ENCODE measurements around the gene FUT8.

The FUT8 gene

DNA sequence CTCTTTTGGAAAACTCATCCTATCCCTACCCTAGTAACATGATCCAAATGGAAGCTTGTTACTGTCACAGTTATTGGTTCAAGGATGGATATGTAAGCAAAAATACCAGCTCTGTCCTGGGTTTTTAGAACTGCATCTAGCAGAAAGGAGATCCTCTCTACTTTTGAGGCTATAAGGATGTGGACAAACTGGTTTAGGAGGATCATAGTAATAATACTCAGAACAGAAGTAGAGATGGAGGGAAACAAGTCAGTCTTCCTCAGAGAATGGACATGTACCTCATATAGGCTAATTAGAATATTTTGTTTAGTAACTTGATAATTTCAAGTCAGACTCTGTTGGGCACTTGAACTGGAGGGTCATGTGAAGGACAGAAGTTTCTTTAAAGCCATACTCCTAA, 26.6 kb downstream of the FUT8 start:
- DNase-seq, result no peak
- no peaks in the 10 kb centered on the region for H3K36me3 ChIP-seq
- TF ChIP-seq, protein P1, sequence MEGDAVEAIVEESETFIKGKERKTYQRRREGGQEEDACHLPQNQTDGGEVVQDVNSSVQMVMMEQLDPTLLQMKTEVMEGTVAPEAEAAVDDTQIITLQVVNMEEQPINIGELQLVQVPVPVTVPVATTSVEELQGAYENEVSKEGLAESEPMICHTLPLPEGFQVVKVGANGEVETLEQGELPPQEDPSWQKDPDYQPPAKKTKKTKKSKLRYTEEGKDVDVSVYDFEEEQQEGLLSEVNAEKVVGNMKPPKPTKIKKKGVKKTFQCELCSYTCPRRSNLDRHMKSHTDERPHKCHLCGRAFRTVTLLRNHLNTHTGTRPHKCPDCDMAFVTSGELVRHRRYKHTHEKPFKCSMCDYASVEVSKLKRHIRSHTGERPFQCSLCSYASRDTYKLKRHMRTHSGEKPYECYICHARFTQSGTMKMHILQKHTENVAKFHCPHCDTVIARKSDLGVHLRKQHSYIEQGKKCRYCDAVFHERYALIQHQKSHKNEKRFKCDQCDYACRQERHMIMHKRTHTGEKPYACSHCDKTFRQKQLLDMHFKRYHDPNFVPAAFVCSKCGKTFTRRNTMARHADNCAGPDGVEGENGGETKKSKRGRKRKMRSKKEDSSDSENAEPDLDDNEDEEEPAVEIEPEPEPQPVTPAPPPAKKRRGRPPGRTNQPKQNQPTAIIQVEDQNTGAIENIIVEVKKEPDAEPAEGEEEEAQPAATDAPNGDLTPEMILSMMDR (IDR thresholded peaks at IDR 0.05), result no peak
- no peaks in the 10 kb centered on the region for H3K27me3 ChIP-seq
- H3K4me3 ChIP-seq, result no peak overlapping the region
- H3K9me3 ChIP-seq, result no peaks in the 10 kb centered on the region
- intact Hi-C loops (cut with DNase I; ENCODE audit: low total_unique reads), result no loop called here
- H3K4me1 ChIP-seq, result peaks cover 0 to 4% (median 1%) of the 10 kb centered on the region in 4 donors
- H3K27ac ChIP-seq, result no peak overlapping the region

DNA sequence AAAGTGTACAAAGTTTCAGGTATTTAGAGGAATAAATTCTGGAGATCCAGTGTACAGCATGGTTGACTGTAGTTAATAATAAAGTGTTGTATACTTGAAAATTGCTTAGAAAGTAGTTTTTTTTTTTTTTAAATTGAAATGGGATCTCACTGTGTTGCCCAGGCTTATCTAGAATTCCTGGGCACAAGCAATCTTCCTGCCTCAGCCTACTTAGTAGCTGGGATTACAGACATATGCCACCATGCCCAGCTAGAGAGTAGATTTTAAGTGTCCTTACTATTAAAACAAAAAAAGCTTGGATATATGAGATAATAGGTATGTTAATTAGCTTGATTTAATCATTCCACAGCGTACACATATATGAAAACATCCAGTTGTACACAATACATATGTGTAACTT, 27.7 kb downstream of the FUT8 start:
- DNase-seq, result no peak
- no peak overlapping the region for H3K4me3 ChIP-seq
- no peaks in the 10 kb centered on the region for H3K4me1 ChIP-seq
- no peaks in the 10 kb centered on the region for H3K9me3 ChIP-seq
- intact Hi-C loops (cut with DNase I; ENCODE audit: low total_unique reads), result no loop called here
- no peaks in the 10 kb centered on the region for H3K36me3 ChIP-seq
- no peak overlapping the region for H3K27ac ChIP-seq
- no peaks in the 10 kb centered on the region for H3K27me3 ChIP-seq
- TF ChIP-seq, protein P1 (IDR thresholded peaks at IDR 0.05), result no peak

DNA sequence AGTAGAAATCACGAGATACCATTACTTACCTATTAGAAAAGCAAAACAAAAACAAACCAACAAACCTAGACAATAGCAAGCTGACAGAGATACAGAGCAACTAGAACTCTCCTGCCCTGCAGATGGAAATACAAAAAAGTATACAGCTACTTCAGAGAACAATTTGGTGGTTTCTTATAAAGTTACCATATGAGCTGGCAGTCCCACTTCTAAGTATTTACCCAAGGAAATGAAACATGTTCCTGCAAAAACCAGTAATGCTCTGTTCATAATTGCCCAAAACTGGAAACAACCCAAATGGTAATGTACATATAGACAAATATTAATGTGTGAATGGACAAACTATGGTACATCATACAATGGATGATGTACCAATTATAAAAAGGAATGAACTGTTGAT, 31.7 kb downstream of the FUT8 start:
- intact Hi-C loops (cut with DNase I; ENCODE audit: low total_unique reads), result no loop called here
- TF ChIP-seq, protein P1 (IDR thresholded peaks at IDR 0.05), result no peak
- Histone ChIP-seq H3K4me1 (no peaks in the 10 kb centered on the region), H3K36me3 (no peaks in the 10 kb centered on the region), H3K27ac (no peak overlapping the region), H3K4me3 (no peak overlapping the region), H3K27me3 (no peaks in the 10 kb centered on the region), H3K9me3 (no peaks in the 10 kb centered on the region)
- DNase-seq, result no peak

DNA sequence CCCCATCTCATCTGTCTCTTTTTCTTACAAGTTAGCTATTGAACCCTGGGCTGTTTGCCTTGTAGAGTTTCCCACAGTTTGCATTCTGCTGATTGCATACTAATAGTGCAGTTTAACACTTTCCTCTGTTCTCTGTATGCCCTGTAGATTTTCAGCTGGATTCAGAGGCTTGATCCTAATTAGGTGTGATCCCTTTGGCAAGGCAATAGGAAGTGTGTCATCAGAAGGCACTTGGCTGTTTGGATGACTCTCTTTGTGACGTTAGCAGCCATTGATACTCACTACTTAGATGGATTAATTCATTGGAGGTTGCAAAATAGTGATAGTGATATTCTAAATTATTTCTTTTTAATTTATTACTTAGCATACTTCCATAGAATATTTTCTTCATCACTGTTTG, 33.6 kb downstream of the FUT8 start:
- Histone ChIP-seq H3K4me1 (no peaks in the 10 kb centered on the region), H3K27ac (no peak overlapping the region), H3K27me3 (no peaks in the 10 kb centered on the region), H3K4me3 (no peak overlapping the region), H3K9me3 (no peaks in the 10 kb centered on the region), H3K36me3 (peaks cover 0 to 3% (median 0%) of the 10 kb centered on the region in 3 donors)
- intact Hi-C loops (cut with DNase I; ENCODE audit: low total_unique reads), result no loop called here
- no peak for DNase-seq
- TF ChIP-seq, protein P1 (IDR thresholded peaks at IDR 0.05), result no peak

DNA sequence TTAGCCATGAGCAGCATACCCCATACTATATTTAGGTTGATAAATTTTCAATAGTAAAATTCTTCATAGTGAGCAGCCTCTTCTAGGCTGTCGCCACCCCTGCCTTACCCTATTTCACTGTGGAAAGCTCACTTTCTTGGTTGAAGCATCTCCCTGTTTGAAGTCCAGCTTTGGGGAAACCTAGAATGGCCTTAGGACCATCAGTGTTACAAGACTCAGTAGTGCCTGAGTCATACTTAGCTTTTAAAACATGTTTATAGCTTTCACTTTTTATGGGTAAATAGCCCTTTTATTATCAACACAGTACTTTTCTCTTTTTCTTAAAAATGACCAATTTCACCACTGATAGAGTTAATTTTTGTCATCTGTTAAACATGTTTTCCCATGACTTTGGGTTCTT, 37.1 kb downstream of the FUT8 start:
- Histone ChIP-seq H3K36me3 (peaks cover 0 to 5% (median 0%) of the 10 kb centered on the region in 3 donors), H3K9me3 (no peaks in the 10 kb centered on the region), H3K27me3 (no peaks in the 10 kb centered on the region), H3K27ac (no peak overlapping the region), H3K4me1 (no peaks in the 10 kb centered on the region), H3K4me3 (no peak overlapping the region)
- DNase-seq, result no peak
- TF ChIP-seq, protein P1 (IDR thresholded peaks at IDR 0.05), result no peak
- intact Hi-C loops (cut with DNase I; ENCODE audit: low total_unique reads), result no loop called here

DNA sequence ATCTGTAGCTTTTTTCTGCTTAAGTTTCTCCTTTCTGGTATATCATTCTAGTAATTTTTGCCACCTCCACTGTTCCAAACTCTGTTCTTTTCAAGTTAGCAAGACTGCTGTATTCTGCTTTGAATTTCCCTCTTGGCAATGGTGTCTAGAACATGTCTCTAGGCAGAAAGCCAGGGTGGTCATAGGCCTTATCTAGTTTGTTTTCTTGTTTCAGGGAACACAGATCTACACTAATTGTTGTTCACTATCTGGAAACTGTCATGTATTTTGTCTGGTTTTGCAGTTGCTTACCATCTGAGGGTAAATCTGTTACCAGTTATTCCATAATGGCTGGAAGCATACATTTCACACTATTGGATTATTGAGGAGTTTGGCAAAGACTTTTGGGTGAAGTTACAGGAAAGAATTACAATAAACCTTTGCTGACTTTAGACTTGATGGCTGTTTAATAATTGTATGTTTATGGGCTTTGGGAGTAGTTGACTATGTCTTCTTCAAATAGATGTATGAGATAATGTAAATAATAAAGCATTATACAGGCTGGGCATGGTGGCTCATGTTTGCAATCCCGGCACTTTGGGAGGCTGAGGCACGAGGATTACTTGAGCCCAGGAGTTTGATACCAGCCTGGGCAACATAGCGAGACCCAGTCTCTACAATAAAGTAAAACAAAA, 41.4 kb downstream of the FUT8 start:
- Histone ChIP-seq H3K27ac (no peak overlapping the region), H3K27me3 (no peaks in the 10 kb centered on the region), H3K4me1 (no peaks in the 10 kb centered on the region), H3K4me3 (no peak overlapping the region), H3K9me3 (no peaks in the 10 kb centered on the region), H3K36me3 (peaks cover 0 to 10% (median 9%) of the 10 kb centered on the region in 3 donors)
- TF ChIP-seq, protein P1 (IDR thresholded peaks at IDR 0.05), result no peak
- no peak for DNase-seq
- intact Hi-C loops (cut with DNase I; ENCODE audit: low total_unique reads), result no loop called here

All from tibial artery (tissue), 4 donors.